IMR-90 (cell line): Measurements from ENCODE around the gene GRAMD1B.

Source experiments
- CHD1 ChIP-seq: IDR thresholded peaks from 2 replicates; pipeline ENCODE4 v1.6.1; 2012; ENCODE audit warnings: low read depth, low read length, improper control_type of control experiment
- MAZ ChIP-seq: IDR thresholded peaks from 2 replicates; pipeline ENCODE4 v1.6.1; 2012; ENCODE audit warnings: low read depth, mild to moderate bottlenecking, low read length, improper control_type of control experiment, moderate library complexity, borderline replicate concordance
- TF ChIP-seq, protein P1 (sequence below): conservative IDR thresholded peaks from 2 replicates; pipeline ENCODE4 v1.5.1; 2012; ENCODE audit warnings: mild to moderate bottlenecking, low read depth, low read length, improper control_type of control experiment
- TF ChIP-seq, protein P2 (sequence below): fragments of 150-350 bp; IDR thresholded peaks from 2 replicates; pipeline ENCODE4 v1.6.1; 2016; ENCODE audit warnings: low read depth, mild to moderate bottlenecking, low read length, moderate library complexity, borderline replicate concordance

DNA sequence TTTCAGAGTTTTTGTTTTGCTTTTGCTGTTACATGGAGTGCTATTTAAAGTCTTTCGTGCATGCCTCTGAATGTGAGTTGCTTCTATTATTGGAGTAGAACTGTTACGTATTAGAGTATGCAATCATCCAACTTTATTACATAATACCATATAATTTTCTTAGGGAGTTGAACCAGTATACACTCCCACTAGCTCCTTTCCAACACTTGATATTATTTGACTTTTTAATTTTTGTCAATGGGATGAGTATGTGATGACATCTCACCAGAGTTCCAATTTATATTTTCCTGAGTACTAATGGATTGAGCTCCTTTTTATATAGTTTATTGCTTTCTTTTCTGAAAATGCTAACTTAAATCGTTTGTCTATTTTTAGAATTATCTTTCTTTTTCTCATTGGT lies 90.9 kb downstream of the GRAMD1B start:
- TF ChIP-seq, protein P1, sequence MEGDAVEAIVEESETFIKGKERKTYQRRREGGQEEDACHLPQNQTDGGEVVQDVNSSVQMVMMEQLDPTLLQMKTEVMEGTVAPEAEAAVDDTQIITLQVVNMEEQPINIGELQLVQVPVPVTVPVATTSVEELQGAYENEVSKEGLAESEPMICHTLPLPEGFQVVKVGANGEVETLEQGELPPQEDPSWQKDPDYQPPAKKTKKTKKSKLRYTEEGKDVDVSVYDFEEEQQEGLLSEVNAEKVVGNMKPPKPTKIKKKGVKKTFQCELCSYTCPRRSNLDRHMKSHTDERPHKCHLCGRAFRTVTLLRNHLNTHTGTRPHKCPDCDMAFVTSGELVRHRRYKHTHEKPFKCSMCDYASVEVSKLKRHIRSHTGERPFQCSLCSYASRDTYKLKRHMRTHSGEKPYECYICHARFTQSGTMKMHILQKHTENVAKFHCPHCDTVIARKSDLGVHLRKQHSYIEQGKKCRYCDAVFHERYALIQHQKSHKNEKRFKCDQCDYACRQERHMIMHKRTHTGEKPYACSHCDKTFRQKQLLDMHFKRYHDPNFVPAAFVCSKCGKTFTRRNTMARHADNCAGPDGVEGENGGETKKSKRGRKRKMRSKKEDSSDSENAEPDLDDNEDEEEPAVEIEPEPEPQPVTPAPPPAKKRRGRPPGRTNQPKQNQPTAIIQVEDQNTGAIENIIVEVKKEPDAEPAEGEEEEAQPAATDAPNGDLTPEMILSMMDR, result no peak
- TF ChIP-seq, protein P2, sequence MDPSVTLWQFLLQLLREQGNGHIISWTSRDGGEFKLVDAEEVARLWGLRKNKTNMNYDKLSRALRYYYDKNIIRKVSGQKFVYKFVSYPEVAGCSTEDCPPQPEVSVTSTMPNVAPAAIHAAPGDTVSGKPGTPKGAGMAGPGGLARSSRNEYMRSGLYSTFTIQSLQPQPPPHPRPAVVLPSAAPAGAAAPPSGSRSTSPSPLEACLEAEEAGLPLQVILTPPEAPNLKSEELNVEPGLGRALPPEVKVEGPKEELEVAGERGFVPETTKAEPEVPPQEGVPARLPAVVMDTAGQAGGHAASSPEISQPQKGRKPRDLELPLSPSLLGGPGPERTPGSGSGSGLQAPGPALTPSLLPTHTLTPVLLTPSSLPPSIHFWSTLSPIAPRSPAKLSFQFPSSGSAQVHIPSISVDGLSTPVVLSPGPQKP, result no peak
- TF ChIP-seq CHD1, result no peak
- TF ChIP-seq MAZ, result no peak
